GM23338 (cell line): ENCODE data around the gene MAPKAPK2. TPM values are rescaled to one million over a fixed set of nuclear protein-coding genes. Genes with fewer than 3 reads are reported as not detected.

Source experiments
- ATAC-seq: fragments of 200-7000 bp; cut with Tn5 transposase; 3 replicates; pipeline ENCODE4 v1.9.1; 2020
- DNase-seq: peaks from one replicate; pipeline ENCODE4 v3.0.0-alpha.2; 2015; ENCODE audit warnings: low spot score
- H2AFZ ChIP-seq: fragments of 200-600 bp; sonication (generic); 2 replicates; pipeline ENCODE4 v1.8.0; 2016; ENCODE audit warnings: antibody characterized with exemption, mild to moderate bottlenecking, moderate library complexity
- H3F3A ChIP-seq: fragments of 200-600 bp; sonication (generic); replicated peaks from 2 replicates; pipeline ENCODE4 v1.8.0; 2017; ENCODE audit warnings: antibody characterized with exemption, mixed run types, low read depth
- H3K27ac ChIP-seq: fragments of 200-600 bp; sonication (generic); 2 replicates; pipeline ENCODE4 v1.6.1; 2016; ENCODE audit warnings: low read depth
- H3K27me3 ChIP-seq: fragments of 200-600 bp; sonication (generic); 2 replicates; pipeline ENCODE4 v1.8.0; 2016; ENCODE audit warnings: mild to moderate bottlenecking, mixed run types, moderate library complexity; ENCODE audit not compliant: insufficient read depth
- H3K36me3 ChIP-seq: fragments of 200-600 bp; sonication (generic); 2 replicates; pipeline ENCODE4 v1.8.0; 2016; ENCODE audit warnings: mild to moderate bottlenecking; ENCODE audit not compliant: insufficient read depth
- H3K4me1 ChIP-seq: fragments of 200-600 bp; sonication (generic); 2 replicates; pipeline ENCODE4 v1.8.0; 2016; ENCODE audit warnings: mild to moderate bottlenecking, moderate library complexity; ENCODE audit not compliant: insufficient read depth
- H3K4me2 ChIP-seq: fragments of 200-600 bp; sonication (generic); 2 replicates; pipeline ENCODE4 v1.7.1; 2017; ENCODE audit warnings: mixed run types
- H3K4me3 ChIP-seq: fragments of 200-600 bp; sonication (generic); 2 replicates; pipeline ENCODE4 v1.6.1; 2016; ENCODE audit warnings: mixed run types
- H3K79me2 ChIP-seq: fragments of 200-600 bp; sonication (generic); replicated peaks from 2 replicates; pipeline ENCODE4 v1.8.0; 2017; ENCODE audit warnings: mild to moderate bottlenecking; ENCODE audit not compliant: insufficient read depth
- H3K9me2 ChIP-seq: fragments of 200-600 bp; sonication (generic); 2 replicates; pipeline ENCODE4 v1.8.0; 2017; ENCODE audit not compliant: insufficient read depth
- H4K20me1 ChIP-seq: fragments of 200-600 bp; sonication (generic); replicated peaks from 2 replicates; pipeline ENCODE4 v1.8.0; 2017; ENCODE audit warnings: mild to moderate bottlenecking; ENCODE audit not compliant: insufficient read depth
- H3K27ac Mint-ChIP-seq: 2 replicates; pipeline ENCODE4 v1.8.0; 2020; ENCODE audit warnings: inconsistent platforms, mild to moderate bottlenecking, moderate library complexity, mixed read lengths
- H3K27me3 Mint-ChIP-seq: 3 replicates; pipeline ENCODE4 v1.8.0; 2022; ENCODE audit warnings: low read depth, mild to moderate bottlenecking, moderate library complexity, mixed read lengths, inconsistent platforms; ENCODE audit not compliant: insufficient read depth, poor library complexity
- H3K36me3 Mint-ChIP-seq: 3 replicates; pipeline ENCODE4 v1.8.0; 2021; ENCODE audit warnings: low read depth, mild to moderate bottlenecking, inconsistent platforms, moderate library complexity, mixed read lengths
- H3K4me1 Mint-ChIP-seq: 3 replicates; pipeline ENCODE4 v1.8.0; 2020; ENCODE audit warnings: mild to moderate bottlenecking, inconsistent platforms, mixed read lengths
- H3K4me3 Mint-ChIP-seq: 3 replicates; pipeline ENCODE4 v1.8.0; 2021; ENCODE audit warnings: moderate library complexity, mild to moderate bottlenecking, inconsistent platforms, mixed read lengths
- H3K9me3 Mint-ChIP-seq: 3 replicates; pipeline ENCODE4 v1.8.0; 2020; ENCODE audit warnings: moderate library complexity, mild to moderate bottlenecking, inconsistent platforms, mixed read lengths
- CREB1 ChIP-seq: fragments of 250-450 bp; sonication (Bioruptor Pico); IDR thresholded peaks from 2 replicates; pipeline ENCODE4 v1.5.0; 2020; ENCODE audit warnings: low read depth, mild to moderate bottlenecking, moderate library complexity
- CTCF ChIP-seq, 2 experiments: fragments of 200-600 bp in 1 of 2; sonication (generic) in 1 of 2; conservative IDR thresholded peaks; 2 replicates each; pipeline versions ENCODE4 v1.5.1 to v1.6.1; 2016 to 2017; ENCODE audit warnings: antibody characterized with exemption in 2 of 2, low read depth in 2 of 2, mild to moderate bottlenecking in 2 of 2, moderate library complexity in 1 of 2
- ETS1 ChIP-seq: IDR thresholded peaks from 2 replicates; pipeline ENCODE4 v1.6.1; 2016; ENCODE audit warnings: antibody characterized with exemption
- EZH2phosphoT487 ChIP-seq: fragments of 200-600 bp; sonication (generic); IDR thresholded peaks from one replicate; pipeline ENCODE4 v1.8.1; 2018; ENCODE audit warnings: antibody characterized with exemption; ENCODE audit not compliant: unreplicated experiment
- JUNB ChIP-seq: IDR thresholded peaks from one replicate; pipeline ENCODE4 v1.6.1; 2016; ENCODE audit warnings: antibody characterized with exemption; ENCODE audit not compliant: unreplicated experiment
- NANOG ChIP-seq: IDR thresholded peaks from 2 replicates; pipeline ENCODE4 v1.6.1; 2016; ENCODE audit warnings: antibody characterized with exemption, borderline replicate concordance
- STAT1 ChIP-seq: IDR thresholded peaks from one replicate; pipeline ENCODE4 v1.6.1; 2016; ENCODE audit warnings: antibody characterized with exemption; ENCODE audit not compliant: unreplicated experiment
- ZNF114 ChIP-seq: fragments of 250-450 bp; sonication (Bioruptor Pico); IDR thresholded peaks from 2 replicates; pipeline ENCODE4 v1.5.0; 2020; ENCODE audit warnings: mild to moderate bottlenecking, moderate library complexity
- ZNF331 ChIP-seq: fragments of 250-450 bp; sonication (Bioruptor Pico); IDR thresholded peaks from 2 replicates; pipeline ENCODE4 v1.5.0; 2020; ENCODE audit warnings: low read depth, mild to moderate bottlenecking, moderate library complexity
- polyA plus RNA-seq: library from polyadenylated mRNA; unstranded; fragments of >200 nt; fragmentation: Nextera tagmentation; extraction: Ambion mirVana; gene quantifications from 2 replicates; pipeline ENCODE4 v1.2.1, GENCODE V29; 2016
- total RNA-seq: library from RNA; depleted of rRNA; stranded (reverse); fragments of >200 nt; shearing (Covaris generic); gene quantifications from 2 replicates; pipeline ENCODE4 v1.2.3, GENCODE V29; 2014
- TF ChIP-seq, protein P1 (sequence below): IDR thresholded peaks from one replicate; pipeline ENCODE4 v1.6.1; 2018; ENCODE audit warnings: antibody characterized with exemption; ENCODE audit not compliant: unreplicated experiment

The MAPKAPK2 gene
- total and polyA plus RNA-seq, 2 experiments from 2014 or later: 10.1 to 30.4 TPM

DNA sequence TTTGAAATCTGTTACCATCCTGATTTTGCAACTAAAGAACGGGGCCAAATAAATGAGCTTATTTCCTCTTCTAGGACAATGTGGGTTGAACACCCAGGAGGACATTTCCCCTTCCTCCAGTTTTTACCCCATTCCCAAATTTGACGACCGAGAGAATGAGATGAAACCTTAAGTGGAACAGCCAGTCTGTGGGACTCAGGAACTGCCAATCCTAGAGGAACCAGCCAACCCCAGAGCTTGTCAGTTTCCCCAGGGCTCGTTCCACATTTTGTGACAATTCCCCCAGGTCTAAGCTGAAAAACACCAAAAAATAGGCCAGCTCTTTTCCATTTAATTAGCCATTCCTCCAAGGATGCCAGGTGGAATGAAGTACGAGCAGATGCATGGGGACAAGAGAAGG is 21.3 kb upstream of the MAPKAPK2 start:
- TF ChIP-seq EZH2phosphoT487 (no peak), STAT1 (no peak), ZNF331 (CRISPR knock-in tag) (no peak), CTCF (conservative IDR thresholded peaks at IDR 0.05; ENCODE audit: low read depth in 2 of 2) (no peak), NANOG (no peak)
- TF ChIP-seq, protein P1, sequence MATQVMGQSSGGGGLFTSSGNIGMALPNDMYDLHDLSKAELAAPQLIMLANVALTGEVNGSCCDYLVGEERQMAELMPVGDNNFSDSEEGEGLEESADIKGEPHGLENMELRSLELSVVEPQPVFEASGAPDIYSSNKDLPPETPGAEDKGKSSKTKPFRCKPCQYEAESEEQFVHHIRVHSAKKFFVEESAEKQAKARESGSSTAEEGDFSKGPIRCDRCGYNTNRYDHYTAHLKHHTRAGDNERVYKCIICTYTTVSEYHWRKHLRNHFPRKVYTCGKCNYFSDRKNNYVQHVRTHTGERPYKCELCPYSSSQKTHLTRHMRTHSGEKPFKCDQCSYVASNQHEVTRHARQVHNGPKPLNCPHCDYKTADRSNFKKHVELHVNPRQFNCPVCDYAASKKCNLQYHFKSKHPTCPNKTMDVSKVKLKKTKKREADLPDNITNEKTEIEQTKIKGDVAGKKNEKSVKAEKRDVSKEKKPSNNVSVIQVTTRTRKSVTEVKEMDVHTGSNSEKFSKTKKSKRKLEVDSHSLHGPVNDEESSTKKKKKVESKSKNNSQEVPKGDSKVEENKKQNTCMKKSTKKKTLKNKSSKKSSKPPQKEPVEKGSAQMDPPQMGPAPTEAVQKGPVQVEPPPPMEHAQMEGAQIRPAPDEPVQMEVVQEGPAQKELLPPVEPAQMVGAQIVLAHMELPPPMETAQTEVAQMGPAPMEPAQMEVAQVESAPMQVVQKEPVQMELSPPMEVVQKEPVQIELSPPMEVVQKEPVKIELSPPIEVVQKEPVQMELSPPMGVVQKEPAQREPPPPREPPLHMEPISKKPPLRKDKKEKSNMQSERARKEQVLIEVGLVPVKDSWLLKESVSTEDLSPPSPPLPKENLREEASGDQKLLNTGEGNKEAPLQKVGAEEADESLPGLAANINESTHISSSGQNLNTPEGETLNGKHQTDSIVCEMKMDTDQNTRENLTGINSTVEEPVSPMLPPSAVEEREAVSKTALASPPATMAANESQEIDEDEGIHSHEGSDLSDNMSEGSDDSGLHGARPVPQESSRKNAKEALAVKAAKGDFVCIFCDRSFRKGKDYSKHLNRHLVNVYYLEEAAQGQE: no peak
- H4K20me1 ChIP-seq: no peaks in the 10 kb centered on the region
- Mint-ChIP-seq H3K9me3 (no peaks in the 10 kb centered on the region), H3K4me3 (peak overlapping the region; percentile 62), H3K27ac (no peak overlapping the region), H3K4me1 (peaks cover 13% of the 10 kb centered on the region), H3K36me3 (no peaks in the 10 kb centered on the region), H3K27me3 (peaks cover 19% of the 10 kb centered on the region)
- no peak for ATAC-seq
- no peaks in the 10 kb centered on the region for H3K36me3 ChIP-seq
- H3K4me2 ChIP-seq: peak overlapping the region; percentile 88
- no peak for DNase-seq
- H2AFZ ChIP-seq: peak overlapping the region; percentile 99
- H3F3A ChIP-seq: no peaks in the 10 kb centered on the region
- peaks cover 30% of the 10 kb centered on the region for H3K27me3 ChIP-seq
- H3K27ac ChIP-seq: no peak overlapping the region
- H3K9me2 ChIP-seq: no peaks in the 10 kb centered on the region
- H3K79me2 ChIP-seq: no peaks in the 10 kb centered on the region
- H3K4me3 ChIP-seq: peak overlapping the region; percentile 53
- H3K4me1 ChIP-seq: peaks cover 7% of the 10 kb centered on the region; the same call in 1 of the 2 replicates

DNA sequence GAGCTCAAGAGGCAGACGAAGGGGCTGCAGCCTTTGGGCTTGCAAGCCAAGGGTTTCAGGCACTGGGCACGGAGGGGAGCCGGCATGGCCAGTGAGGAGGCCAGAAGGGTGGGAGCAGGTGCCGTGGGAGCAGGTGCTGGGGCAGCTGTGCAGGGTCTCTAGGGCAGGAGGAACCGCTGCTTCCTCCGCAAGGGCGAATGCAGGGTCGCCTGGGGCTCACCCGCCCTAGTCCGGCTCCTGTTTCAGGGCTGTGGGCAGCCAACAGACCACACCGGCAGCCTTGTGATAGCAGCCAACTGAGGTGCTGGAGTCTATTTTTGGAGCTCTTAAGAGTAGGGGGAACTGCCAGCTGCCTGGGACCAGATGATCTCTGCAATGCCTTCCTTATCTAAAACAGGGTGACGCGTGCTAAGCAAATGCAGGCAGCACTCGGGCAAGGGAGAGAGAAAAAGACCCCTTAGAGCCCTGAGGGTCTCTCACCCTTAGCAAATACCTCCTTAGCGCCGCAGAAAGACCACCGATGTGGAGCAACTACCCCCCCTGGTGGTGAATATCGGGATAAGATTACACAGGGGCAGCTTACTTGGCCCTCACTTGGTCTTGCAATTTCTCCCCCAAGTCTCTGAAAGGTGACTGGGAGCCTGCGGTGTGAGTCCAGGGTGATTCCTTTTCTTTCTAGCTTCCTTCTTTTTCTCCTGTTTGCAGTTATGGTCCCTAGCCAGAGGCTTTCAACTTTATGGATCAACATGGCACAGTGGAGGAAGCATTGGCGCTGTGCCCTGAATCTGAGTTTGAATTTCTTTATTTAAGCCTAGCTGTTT is 20.7 kb upstream of the MAPKAPK2 start:
- Histone ChIP-seq H3K9me2 (no peaks in the 10 kb centered on the region), H3K27ac (no peak overlapping the region), H4K20me1 (no peaks in the 10 kb centered on the region), H3K4me3 (peak overlapping the region; percentile 53), H3K79me2 (no peaks in the 10 kb centered on the region), H3K4me2 (peak overlapping the region; percentile 88), H3K27me3 (peaks cover 25% of the 10 kb centered on the region), H2AFZ (peak overlapping the region; percentile 99), H3F3A (no peaks in the 10 kb centered on the region), H3K4me1 (peaks cover 1% of the 10 kb centered on the region; the same call in 1 of the 2 replicates), H3K36me3 (no peaks in the 10 kb centered on the region)
- Mint-ChIP-seq H3K27me3 (peaks cover 20% of the 10 kb centered on the region), H3K27ac (no peak overlapping the region), H3K9me3 (no peaks in the 10 kb centered on the region), H3K4me1 (peaks cover 8% of the 10 kb centered on the region), H3K36me3 (no peaks in the 10 kb centered on the region), H3K4me3 (peak overlapping the region; percentile 62)
- ATAC-seq (peak; percentile 93), DNase-seq (peak; percentile 90)
- 0 out of 2 replicates have a peak, but pooled peaks have one; percentile 14 for TF ChIP-seq ETS1
- no peak for TF ChIP-seq EZH2phosphoT487
- TF ChIP-seq, protein P1: no peak
- no peak for TF ChIP-seq ZNF114 (CRISPR knock-in tag)
- no peak for TF ChIP-seq STAT1
- no peak for TF ChIP-seq CREB1 (CRISPR knock-in tag)
- no peak for TF ChIP-seq NANOG
- TF ChIP-seq JUNB: no peak
